22Rv1 (cell line): Measurements from ENCODE around the gene GARRE1.
A peak's percentile ranks its signal among the peaks of the same experiment; 100 is the strongest.
"Not testable (repeated sequence)": the region's sequence is repeated elsewhere in the genome, so short reads cannot be mapped to it uniquely, and the experiment has no call there.

ENCODE experiments used
- H3K27ac ChIP-seq: fragments of 450-650 bp; 2 replicates; pipeline ENCODE4 v1.5.1; 2017
- ZFX ChIP-seq: fragments of 450-650 bp; IDR thresholded peaks from 2 replicates; pipeline ENCODE4 v1.6.1; 2017; ENCODE audit warnings: antibody characterized with exemption, borderline replicate concordance
- TF ChIP-seq, protein P1 (sequence below): fragments of 450-650 bp; IDR thresholded peaks from 2 replicates; pipeline ENCODE4 v1.5.1; 2017; ENCODE audit warnings: mild to moderate bottlenecking

The GARRE1 gene

DNA sequence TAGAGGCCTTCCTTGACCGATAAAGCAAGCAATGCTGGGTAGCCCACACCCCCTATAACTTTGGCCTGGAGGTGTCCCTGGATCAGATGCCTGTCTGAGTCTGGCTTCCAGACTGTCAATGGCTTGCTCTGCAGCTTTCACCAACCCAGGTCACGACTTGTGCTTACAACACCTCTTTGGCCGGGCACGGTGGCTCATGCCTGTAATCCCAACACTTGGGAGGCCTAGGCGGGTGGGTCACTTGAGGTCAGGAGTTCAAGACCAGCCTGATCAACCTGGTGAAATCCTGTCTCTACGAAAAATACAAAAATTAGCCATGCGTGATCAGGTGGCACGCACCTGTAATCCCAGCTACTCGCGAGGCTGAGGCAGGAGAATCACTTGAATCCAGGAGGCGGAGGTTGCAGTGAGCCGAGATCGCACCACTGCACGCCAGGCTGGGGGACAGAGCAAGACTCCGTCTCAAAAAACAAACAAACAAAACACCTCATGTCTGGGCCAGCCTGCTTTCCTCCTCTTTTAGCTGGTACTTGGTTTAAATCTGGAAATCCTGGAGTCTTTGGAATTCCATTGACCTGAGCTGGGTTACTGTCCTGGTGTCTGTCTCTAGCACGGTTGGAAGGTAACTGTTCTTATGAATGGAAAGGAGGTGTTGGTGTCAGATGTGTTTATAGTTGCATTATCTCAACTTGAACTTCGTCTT is 10.3 kb upstream of the GARRE1 start:
- H3K27ac ChIP-seq, result no peak overlapping the region
- TF ChIP-seq, protein P1, sequence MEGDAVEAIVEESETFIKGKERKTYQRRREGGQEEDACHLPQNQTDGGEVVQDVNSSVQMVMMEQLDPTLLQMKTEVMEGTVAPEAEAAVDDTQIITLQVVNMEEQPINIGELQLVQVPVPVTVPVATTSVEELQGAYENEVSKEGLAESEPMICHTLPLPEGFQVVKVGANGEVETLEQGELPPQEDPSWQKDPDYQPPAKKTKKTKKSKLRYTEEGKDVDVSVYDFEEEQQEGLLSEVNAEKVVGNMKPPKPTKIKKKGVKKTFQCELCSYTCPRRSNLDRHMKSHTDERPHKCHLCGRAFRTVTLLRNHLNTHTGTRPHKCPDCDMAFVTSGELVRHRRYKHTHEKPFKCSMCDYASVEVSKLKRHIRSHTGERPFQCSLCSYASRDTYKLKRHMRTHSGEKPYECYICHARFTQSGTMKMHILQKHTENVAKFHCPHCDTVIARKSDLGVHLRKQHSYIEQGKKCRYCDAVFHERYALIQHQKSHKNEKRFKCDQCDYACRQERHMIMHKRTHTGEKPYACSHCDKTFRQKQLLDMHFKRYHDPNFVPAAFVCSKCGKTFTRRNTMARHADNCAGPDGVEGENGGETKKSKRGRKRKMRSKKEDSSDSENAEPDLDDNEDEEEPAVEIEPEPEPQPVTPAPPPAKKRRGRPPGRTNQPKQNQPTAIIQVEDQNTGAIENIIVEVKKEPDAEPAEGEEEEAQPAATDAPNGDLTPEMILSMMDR, result no peak
- no peak for TF ChIP-seq ZFX

DNA sequence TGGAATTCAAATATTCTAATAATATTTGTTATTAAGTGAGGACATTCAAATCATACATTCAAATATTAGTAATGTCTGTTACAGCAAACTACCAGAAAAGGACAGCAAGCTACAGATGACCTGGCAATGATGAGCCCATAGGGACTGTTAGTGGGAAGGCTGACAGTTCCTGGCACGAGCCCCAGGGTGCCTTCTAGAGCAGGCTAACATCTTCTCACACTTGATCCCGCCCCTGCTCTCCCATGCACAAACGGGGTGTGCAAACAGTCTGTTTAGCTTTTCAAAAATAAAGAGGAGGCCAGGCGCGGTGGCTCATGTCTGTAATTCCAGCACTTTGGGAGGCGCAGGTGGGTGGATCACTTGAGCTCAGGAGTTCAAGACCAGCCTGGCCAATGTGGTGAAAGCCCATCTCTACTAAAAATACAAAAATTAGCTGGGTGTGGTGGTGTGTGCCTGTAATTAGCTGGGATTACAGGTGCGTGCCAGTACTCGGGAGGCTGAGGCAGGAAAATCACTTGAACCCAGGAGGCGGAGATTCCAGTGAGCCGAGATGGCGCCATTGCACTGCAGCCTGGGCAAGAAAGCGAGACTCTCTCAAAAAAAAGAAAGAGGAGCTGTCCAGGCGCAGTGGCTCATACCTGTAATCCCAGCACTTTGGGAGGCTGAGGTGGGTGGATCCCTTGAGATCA is 9.6 kb upstream of the GARRE1 start:
- TF ChIP-seq, protein P1, result no peak
- no peak for TF ChIP-seq ZFX
- no peak overlapping the region for H3K27ac ChIP-seq

DNA sequence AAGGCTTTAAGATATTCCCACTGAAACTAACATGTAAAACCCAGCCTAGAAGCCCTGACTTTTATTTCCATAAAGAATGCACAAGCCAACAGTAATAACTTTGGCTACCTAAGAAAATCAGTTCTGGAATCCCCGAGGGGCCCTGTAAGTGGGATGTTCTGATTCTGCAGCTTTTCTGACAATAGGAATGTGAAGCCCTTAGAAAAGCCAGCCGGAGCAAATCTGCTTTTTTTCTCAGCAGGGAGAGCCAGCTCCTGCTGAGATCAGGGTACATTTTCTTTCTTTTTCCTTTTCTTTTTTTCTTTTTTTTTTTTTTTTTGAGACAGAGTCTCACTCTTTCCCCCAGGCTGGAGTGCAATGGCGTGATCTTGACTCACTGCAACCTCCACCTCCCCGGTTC is 8.0 kb upstream of the GARRE1 start:
- H3K27ac ChIP-seq, result no peak overlapping the region
- TF ChIP-seq ZFX, result no peak
- TF ChIP-seq, protein P1, result no peak

DNA sequence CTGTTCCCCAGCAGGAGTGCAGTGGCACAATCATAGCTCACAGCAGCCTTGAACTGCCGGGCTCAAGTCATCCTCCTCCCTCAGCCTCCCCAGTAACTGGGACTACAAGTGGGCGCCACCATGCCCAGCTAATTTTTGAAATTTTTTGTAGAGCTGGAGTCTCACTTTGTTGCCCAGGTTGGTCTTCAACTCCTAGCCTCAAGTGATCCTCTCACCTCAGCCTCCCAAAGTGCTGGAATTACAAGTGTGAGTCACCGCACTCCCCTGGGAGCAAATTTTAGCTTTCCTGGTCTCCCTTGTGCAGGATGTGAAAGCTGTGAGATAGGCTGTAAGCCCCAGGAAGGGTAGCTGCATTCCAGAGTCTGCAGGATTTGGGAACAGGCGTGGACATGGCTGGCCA is 5.4 kb upstream of the GARRE1 start:
- no peak for TF ChIP-seq ZFX
- TF ChIP-seq, protein P1, result no peak
- H3K27ac ChIP-seq, result no peak overlapping the region

DNA sequence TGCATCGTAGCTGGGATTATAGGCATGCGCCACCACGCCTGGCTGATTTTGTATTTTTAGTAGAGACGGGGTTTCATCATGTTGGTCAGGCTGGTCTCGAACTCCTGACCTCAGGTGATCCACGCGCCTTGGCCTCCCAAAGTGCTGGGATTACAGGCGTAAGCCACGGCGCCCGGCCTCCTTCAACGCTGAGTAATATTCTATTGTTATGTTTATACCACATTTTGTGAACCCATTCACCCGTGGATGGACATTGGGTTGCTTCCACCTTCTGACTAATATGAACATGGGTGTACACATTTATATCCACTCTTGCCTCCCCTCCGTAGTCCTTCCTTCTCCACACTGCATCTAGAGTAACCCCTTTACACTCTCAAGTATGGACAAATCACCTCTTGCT is 1.2 kb upstream of the GARRE1 start:
- not testable (repeated sequence) for H3K27ac ChIP-seq

DNA sequence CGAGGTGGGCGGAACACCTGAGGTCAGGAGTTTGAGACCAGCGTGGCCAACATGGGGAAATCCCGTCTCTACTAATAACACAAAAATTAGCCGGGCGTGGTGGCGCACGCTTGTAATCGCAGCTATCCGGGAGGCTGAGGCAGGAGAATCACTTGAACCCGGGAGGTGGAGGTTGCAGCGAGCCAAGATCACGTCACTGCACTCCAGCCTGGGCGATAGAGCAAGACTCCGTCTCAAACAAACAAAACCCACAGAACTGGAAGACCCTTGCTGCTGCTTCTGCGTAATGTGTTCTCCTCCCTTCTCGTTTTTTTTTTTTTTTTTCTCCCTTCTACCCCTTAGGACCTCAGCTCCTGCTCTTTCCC is 691 bp upstream of the GARRE1 start:
- H3K27ac ChIP-seq, result peak overlapping the region; percentile 55; the same call in 1 of the 2 replicates

DNA sequence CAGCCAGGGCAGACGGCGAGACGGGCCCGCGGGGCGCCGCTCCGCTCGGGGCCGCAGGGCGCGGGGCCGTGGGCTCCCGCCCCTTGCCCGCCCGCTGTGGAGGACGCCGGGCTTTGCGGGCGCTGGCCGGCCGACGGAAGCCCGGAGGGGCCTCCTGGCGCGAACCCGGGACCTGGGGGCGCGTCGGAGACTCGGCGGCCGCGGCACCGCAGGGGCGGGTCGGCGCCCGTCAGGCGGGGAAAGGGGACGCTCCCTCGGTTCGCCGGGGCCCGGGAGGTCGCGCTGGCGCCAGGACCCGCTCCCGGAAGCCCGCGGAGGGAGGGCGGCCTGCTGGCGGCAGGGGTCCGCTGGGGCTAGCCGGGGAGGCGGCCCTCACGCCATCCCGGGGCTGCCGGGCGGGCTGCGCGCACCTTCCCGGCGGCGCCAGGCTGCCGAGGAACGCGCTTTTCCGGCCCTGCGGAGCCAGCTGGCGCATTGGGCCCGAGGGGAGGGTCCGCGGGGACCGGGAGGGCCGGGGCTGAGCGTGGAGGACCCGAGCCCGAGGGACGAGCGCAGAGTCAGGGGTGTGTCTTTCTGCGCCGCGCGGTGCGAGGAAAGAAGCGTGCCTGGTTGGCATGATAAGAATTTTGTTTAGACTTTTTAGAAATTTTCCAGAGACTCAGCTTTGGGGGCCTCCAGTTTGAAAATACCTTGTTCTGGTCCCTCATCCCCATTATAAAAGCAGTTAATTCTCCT is 511 bp downstream of the GARRE1 start:
- no peak for TF ChIP-seq ZFX
- TF ChIP-seq, protein P1, result no peak
- H3K27ac ChIP-seq, result peak overlapping the region; percentile 55

DNA sequence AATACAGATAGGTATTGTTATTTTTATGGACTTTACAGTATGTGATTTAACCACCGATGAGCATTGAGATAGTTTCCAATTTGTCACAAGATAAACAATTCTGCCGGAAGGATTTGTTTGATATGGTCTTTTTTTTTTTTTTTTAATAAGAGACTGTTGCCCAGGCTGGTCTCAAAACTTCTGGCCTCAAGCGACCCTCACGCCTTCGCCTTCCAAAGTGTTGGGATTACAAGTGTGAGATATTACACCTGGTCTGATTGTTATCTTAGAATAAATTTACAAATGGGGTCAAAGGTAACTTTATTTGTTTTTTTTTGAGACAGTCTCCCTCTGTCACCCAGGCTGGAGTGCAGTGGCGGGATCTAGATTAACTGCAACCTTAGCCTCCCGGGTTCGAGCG is 1.2 kb downstream of the GARRE1 start:
- H3K27ac ChIP-seq, result no peak overlapping the region
- TF ChIP-seq, protein P1, result no peak
- no peak for TF ChIP-seq ZFX
